ENCODE measurements around the gene FBXW5. TPM values are rescaled to one million over a fixed set of nuclear protein-coding genes. Genes with fewer than 3 reads are reported as not detected.

Gene FBXW5
- polyA plus RNA-seq, 1 donor from 2014 or later: 138 TPM

DNA sequence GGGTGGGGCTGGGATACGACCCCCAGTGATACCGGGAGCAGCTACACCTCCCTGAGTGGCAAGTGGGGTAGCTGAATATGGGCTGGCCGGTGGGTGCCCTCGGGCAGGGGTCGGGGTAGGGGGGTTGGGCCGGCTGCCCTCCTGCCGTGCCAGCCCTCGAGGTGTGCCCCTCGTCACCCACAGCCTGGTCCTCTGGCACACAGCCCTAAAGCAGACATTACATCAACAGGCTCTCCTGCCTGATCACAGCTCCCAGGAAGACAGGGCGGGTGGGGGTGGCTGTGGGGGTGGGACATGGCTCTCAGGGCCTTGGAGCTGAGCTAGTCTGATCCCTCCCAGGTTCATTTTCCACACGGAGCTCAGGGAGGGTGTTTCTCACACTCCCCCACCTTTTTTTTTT lies 23.2 kb downstream of the FBXW5 start:
- H3K9me3 ChIP-seq (ENCODE audit: low read length): no peaks in the 10 kb centered on the region
- no peaks in the 10 kb centered on the region for H3K9me2 ChIP-seq (ENCODE audit: insufficient read depth, low read length)
- no peak overlapping the region for H3K4me3 ChIP-seq (ENCODE audit: low read length)
- no peak overlapping the region for H2AFZ ChIP-seq (ENCODE audit: low read depth, low read length)
- no peaks in the 10 kb centered on the region for H3K36me3 ChIP-seq (ENCODE audit: insufficient read depth, low read length)
- H3K27ac ChIP-seq (ENCODE audit: low read length): no peak overlapping the region
- no peaks in the 10 kb centered on the region for H4K20me1 ChIP-seq (ENCODE audit: insufficient read depth)
- H3K4me2 ChIP-seq (ENCODE audit: low read length): no peak overlapping the region
- no peak for TF ChIP-seq RAD21 (conservative IDR thresholded peaks at IDR 0.05)
- TF ChIP-seq TAF1 (IDR thresholded peaks at IDR 0.05; ENCODE audit: low read depth): no peak
- no peaks in the 10 kb centered on the region for H3K27me3 ChIP-seq (ENCODE audit: insufficient read depth, low read depth, low read length)
- H3K9ac ChIP-seq (ENCODE audit: low read length): no peak overlapping the region
- no peaks in the 10 kb centered on the region for H3F3A ChIP-seq (ENCODE audit: insufficient read depth, low read length, poor library complexity, severe bottlenecking)
- no peaks in the 10 kb centered on the region for H3K79me2 ChIP-seq (replicated peaks; ENCODE audit: insufficient read depth, low read length)

DNA sequence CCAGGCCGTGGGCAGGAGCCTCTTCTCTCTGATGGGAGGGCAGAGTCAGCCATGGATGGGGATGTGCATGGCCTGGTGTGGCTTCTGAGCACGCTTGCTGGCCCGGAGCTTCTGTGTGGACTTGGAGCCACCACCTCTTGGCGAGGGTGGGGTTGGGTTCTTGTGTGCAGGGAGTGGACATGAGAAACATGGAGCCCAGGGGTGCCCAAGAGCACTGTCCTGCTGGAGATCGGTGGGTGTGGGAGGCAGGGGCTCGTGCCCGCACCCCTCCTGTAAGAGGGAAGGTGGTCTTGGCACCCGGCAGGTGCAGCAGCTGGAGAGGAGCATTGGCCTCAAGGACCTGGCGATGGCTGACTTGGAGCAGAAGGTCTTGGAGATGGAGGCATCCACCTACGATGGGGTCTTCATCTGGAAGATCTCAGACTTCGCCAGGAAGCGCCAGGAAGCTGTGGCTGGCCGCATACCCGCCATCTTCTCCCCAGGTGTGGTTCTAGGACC lies 23.8 kb downstream of the FBXW5 start:
- H4K20me1 ChIP-seq (ENCODE audit: insufficient read depth): no peaks in the 10 kb centered on the region
- no peak overlapping the region for H3K4me3 ChIP-seq (ENCODE audit: low read length)
- no peak overlapping the region for H2AFZ ChIP-seq (ENCODE audit: low read depth, low read length)
- no peaks in the 10 kb centered on the region for H3K9me3 ChIP-seq (ENCODE audit: low read length)
- no peaks in the 10 kb centered on the region for H3K36me3 ChIP-seq (ENCODE audit: insufficient read depth, low read length)
- no peaks in the 10 kb centered on the region for H3K9me2 ChIP-seq (ENCODE audit: insufficient read depth, low read length)
- no peak for TF ChIP-seq EP300 (conservative IDR thresholded peaks at IDR 0.05; ENCODE audit: poor library complexity, severe bottlenecking)
- no peak for TF ChIP-seq MXI1 (conservative IDR thresholded peaks at IDR 0.05; ENCODE audit: poor library complexity, severe bottlenecking)
- H3K9ac ChIP-seq (ENCODE audit: low read length): no peak overlapping the region
- no peaks in the 10 kb centered on the region for H3F3A ChIP-seq (ENCODE audit: insufficient read depth, low read length, poor library complexity, severe bottlenecking)
- no peaks in the 10 kb centered on the region for H3K27me3 ChIP-seq (ENCODE audit: insufficient read depth, low read depth, low read length)
- H3K4me2 ChIP-seq (ENCODE audit: low read length): no peak overlapping the region
- H3K79me2 ChIP-seq (replicated peaks; ENCODE audit: insufficient read depth, low read length): no peaks in the 10 kb centered on the region
- H3K27ac ChIP-seq (ENCODE audit: low read length): no peak overlapping the region

DNA sequence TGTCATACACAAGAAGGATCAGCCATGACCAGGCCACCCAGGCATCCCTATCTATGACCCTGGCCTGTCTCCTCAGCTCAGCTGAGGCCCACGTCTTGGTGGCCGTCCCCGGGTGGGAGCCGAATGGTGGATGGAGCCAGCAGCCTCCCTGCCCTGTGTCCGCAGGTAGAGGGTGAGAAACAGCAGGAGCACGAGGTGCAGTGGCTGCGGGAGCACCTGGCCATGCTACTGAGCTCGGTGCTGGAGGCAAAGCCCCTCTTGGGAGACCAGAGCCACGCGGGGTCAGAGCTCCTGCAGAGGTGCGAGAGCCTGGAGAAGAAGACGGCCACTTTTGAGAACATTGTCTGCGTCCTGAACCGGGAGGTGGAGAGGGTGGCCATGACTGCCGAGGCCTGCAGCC lies 24.5 kb downstream of the FBXW5 start:
- H3K4me2 ChIP-seq (ENCODE audit: low read length): no peak overlapping the region
- H2AFZ ChIP-seq (ENCODE audit: low read depth, low read length): no peak overlapping the region
- no peaks in the 10 kb centered on the region for H3K36me3 ChIP-seq (ENCODE audit: insufficient read depth, low read length)
- H4K20me1 ChIP-seq (ENCODE audit: insufficient read depth): no peaks in the 10 kb centered on the region
- H3K9ac ChIP-seq (ENCODE audit: low read length): no peak overlapping the region
- no peak overlapping the region for H3K27ac ChIP-seq (ENCODE audit: low read length)
- H3K9me3 ChIP-seq (ENCODE audit: low read length): no peaks in the 10 kb centered on the region
- no peaks in the 10 kb centered on the region for H3K9me2 ChIP-seq (ENCODE audit: insufficient read depth, low read length)
- H3K27me3 ChIP-seq (ENCODE audit: insufficient read depth, low read depth, low read length): no peaks in the 10 kb centered on the region
- no peaks in the 10 kb centered on the region for H3K79me2 ChIP-seq (replicated peaks; ENCODE audit: insufficient read depth, low read length)
- H3F3A ChIP-seq (ENCODE audit: insufficient read depth, low read length, poor library complexity, severe bottlenecking): no peaks in the 10 kb centered on the region
- no peak overlapping the region for H3K4me3 ChIP-seq (ENCODE audit: low read length)
- TF ChIP-seq EP300 (conservative IDR thresholded peaks at IDR 0.05; ENCODE audit: poor library complexity, severe bottlenecking): no peak
- TF ChIP-seq POLR2AphosphoS5 (IDR thresholded peaks at IDR 0.05): no peak
- no peak for TF ChIP-seq EZH2 (IDR thresholded peaks at IDR 0.05; ENCODE audit: borderline replicate concordance, insufficient read depth, low read length, poor library complexity, severe bottlenecking)
- TF ChIP-seq, protein P1, sequence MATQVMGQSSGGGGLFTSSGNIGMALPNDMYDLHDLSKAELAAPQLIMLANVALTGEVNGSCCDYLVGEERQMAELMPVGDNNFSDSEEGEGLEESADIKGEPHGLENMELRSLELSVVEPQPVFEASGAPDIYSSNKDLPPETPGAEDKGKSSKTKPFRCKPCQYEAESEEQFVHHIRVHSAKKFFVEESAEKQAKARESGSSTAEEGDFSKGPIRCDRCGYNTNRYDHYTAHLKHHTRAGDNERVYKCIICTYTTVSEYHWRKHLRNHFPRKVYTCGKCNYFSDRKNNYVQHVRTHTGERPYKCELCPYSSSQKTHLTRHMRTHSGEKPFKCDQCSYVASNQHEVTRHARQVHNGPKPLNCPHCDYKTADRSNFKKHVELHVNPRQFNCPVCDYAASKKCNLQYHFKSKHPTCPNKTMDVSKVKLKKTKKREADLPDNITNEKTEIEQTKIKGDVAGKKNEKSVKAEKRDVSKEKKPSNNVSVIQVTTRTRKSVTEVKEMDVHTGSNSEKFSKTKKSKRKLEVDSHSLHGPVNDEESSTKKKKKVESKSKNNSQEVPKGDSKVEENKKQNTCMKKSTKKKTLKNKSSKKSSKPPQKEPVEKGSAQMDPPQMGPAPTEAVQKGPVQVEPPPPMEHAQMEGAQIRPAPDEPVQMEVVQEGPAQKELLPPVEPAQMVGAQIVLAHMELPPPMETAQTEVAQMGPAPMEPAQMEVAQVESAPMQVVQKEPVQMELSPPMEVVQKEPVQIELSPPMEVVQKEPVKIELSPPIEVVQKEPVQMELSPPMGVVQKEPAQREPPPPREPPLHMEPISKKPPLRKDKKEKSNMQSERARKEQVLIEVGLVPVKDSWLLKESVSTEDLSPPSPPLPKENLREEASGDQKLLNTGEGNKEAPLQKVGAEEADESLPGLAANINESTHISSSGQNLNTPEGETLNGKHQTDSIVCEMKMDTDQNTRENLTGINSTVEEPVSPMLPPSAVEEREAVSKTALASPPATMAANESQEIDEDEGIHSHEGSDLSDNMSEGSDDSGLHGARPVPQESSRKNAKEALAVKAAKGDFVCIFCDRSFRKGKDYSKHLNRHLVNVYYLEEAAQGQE (IDR thresholded peaks at IDR 0.05; ENCODE audit: borderline replicate concordance): no peak
- TF ChIP-seq, protein P2, sequence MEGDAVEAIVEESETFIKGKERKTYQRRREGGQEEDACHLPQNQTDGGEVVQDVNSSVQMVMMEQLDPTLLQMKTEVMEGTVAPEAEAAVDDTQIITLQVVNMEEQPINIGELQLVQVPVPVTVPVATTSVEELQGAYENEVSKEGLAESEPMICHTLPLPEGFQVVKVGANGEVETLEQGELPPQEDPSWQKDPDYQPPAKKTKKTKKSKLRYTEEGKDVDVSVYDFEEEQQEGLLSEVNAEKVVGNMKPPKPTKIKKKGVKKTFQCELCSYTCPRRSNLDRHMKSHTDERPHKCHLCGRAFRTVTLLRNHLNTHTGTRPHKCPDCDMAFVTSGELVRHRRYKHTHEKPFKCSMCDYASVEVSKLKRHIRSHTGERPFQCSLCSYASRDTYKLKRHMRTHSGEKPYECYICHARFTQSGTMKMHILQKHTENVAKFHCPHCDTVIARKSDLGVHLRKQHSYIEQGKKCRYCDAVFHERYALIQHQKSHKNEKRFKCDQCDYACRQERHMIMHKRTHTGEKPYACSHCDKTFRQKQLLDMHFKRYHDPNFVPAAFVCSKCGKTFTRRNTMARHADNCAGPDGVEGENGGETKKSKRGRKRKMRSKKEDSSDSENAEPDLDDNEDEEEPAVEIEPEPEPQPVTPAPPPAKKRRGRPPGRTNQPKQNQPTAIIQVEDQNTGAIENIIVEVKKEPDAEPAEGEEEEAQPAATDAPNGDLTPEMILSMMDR (IDR thresholded peaks at IDR 0.05; ENCODE audit: poor library complexity, severe bottlenecking): no peak
- no peak for TF ChIP-seq SMC3 (conservative IDR thresholded peaks at IDR 0.05; ENCODE audit: poor library complexity)
- no peak for TF ChIP-seq TAF1 (IDR thresholded peaks at IDR 0.05; ENCODE audit: low read depth)
- TF ChIP-seq RAD21 (conservative IDR thresholded peaks at IDR 0.05): no peak
- TF ChIP-seq MXI1 (conservative IDR thresholded peaks at IDR 0.05; ENCODE audit: poor library complexity, severe bottlenecking): no peak
